OCI-LY7 (cell line): ENCODE results near the gene RCC1.

Experiments
- EZH2phosphoT487 ChIP-seq: fragments of 200-600 bp; sonication (generic); IDR thresholded peaks from 2 replicates; pipeline ENCODE4 v1.6.1; 2018; ENCODE audit warnings: low read depth, borderline replicate concordance, mild to moderate bottlenecking, mixed run types, antibody characterized with exemption, low read length, moderate library complexity, mixed read lengths
- TF ChIP-seq, protein P1 (sequence below): fragments of 200-600 bp; sonication (generic); conservative IDR thresholded peaks from 2 replicates; pipeline ENCODE4 v1.5.1; 2014; ENCODE audit warnings: mild to moderate bottlenecking, antibody characterized with exemption, low read length, moderate library complexity, mixed read lengths

DNA sequence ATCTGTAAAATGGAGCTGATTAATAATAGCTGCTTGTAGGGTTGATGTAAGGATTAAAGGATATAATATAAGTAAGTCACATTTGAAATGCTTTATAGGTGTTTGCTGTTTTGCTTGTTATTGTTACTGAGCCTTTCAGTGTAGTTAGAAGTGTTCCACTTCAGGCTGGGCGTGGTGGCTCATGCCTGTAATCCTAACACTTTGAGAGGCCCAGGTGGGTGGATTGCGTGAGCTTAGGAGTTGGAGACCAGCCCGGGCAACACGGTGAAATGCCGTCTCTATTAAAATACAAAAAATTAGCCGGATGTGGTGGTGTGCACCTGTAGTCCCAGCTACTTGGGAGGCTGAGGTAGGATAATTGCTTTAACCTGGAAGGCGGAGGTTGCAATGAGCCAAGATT lies 59.2 kb downstream of the RCC1 start:
- TF ChIP-seq, protein P1, sequence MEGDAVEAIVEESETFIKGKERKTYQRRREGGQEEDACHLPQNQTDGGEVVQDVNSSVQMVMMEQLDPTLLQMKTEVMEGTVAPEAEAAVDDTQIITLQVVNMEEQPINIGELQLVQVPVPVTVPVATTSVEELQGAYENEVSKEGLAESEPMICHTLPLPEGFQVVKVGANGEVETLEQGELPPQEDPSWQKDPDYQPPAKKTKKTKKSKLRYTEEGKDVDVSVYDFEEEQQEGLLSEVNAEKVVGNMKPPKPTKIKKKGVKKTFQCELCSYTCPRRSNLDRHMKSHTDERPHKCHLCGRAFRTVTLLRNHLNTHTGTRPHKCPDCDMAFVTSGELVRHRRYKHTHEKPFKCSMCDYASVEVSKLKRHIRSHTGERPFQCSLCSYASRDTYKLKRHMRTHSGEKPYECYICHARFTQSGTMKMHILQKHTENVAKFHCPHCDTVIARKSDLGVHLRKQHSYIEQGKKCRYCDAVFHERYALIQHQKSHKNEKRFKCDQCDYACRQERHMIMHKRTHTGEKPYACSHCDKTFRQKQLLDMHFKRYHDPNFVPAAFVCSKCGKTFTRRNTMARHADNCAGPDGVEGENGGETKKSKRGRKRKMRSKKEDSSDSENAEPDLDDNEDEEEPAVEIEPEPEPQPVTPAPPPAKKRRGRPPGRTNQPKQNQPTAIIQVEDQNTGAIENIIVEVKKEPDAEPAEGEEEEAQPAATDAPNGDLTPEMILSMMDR, result no peak
- no peak for TF ChIP-seq EZH2phosphoT487
